OCI-LY7 (cell line): ENCODE data around the gene MISP. TPM values are rescaled to one million over a fixed set of nuclear protein-coding genes. Genes with fewer than 3 reads are reported as not detected.

Source experiments
- BruUV-seq: library from RNA; stranded (reverse); fragments of 400-500 nt; replicated peaks from 2 replicates; lab custom pipeline; 2021; lab: Mats Ljungman, UMichigan
- CTCF ChIA-PET: fragments of 300-600 bp; sonication (Branson Sonifier 250); formaldehyde crosslinking; loops from one replicate; lab custom pipeline; 2022; ENCODE audit warnings: antibody characterized with exemption; ENCODE audit not compliant: unreplicated experiment; lab: Charles Lee
- POLR2A ChIA-PET: fragments of 300-600 bp; sonication (Branson Sonifier 250); formaldehyde crosslinking; loops from one replicate; lab custom pipeline; 2022; ENCODE audit warnings: antibody characterized with exemption; lab: Charles Lee
- DNase-seq: peaks from one replicate; pipeline ENCODE4 v3.0.0-alpha.2; 2015; ENCODE audit warnings: low spot score
- H2AFZ ChIP-seq: fragments of 200-600 bp; sonication (generic), shearing (Covaris generic); 2 replicates; pipeline ENCODE4 v1.6.1; 2014; ENCODE audit warnings: mild to moderate bottlenecking, antibody characterized with exemption, low read length, moderate library complexity
- H3K27ac ChIP-seq: fragments of 200-600 bp; sonication (generic); 2 replicates; pipeline ENCODE4 v1.5.1; 2014; ENCODE audit warnings: mixed run types, low read depth, mild to moderate bottlenecking, moderate library complexity, low read length, inconsistent platforms; ENCODE audit not compliant: poor library complexity, severe bottlenecking
- H3K36me3 ChIP-seq: fragments of 200-600 bp; sonication (generic); 2 replicates; pipeline ENCODE4 v1.6.1; 2014; ENCODE audit warnings: mild to moderate bottlenecking, antibody characterized with exemption, low read length, moderate library complexity, mixed read lengths; ENCODE audit not compliant: insufficient read depth
- H3K4me1 ChIP-seq: fragments of 200-600 bp; sonication (generic); 2 replicates; pipeline ENCODE4 v1.5.1; 2014; ENCODE audit warnings: mild to moderate bottlenecking, low read length; ENCODE audit not compliant: insufficient read depth, poor library complexity, severe bottlenecking
- H3K4me2 ChIP-seq: fragments of 200-600 bp; sonication (generic); 2 replicates; pipeline ENCODE4 v1.6.1; 2014; ENCODE audit warnings: mild to moderate bottlenecking, low read length
- H3K4me3 ChIP-seq: fragments of 200-600 bp; sonication (generic); 2 replicates; pipeline ENCODE4 v1.5.1; 2014; ENCODE audit warnings: mild to moderate bottlenecking, low read depth, low read length; ENCODE audit not compliant: poor library complexity, severe bottlenecking
- H3K79me2 ChIP-seq: fragments of 200-600 bp; sonication (generic); 2 replicates; pipeline ENCODE4 v1.6.1; 2016; ENCODE audit warnings: low read depth, mild to moderate bottlenecking, low read length, moderate library complexity, mixed read lengths; ENCODE audit not compliant: insufficient read depth
- H3K9me2 ChIP-seq: fragments of 200-600 bp; sonication (generic); 2 replicates; pipeline ENCODE4 v1.6.1; 2016; ENCODE audit warnings: mild to moderate bottlenecking, low read length, mixed read lengths; ENCODE audit not compliant: insufficient read depth
- H3K9me3 ChIP-seq: fragments of 200-600 bp; sonication (generic); 2 replicates; pipeline ENCODE4 v1.6.1; 2014; ENCODE audit warnings: mild to moderate bottlenecking, mixed run types, low read length, mixed read lengths
- H4K20me1 ChIP-seq: fragments of 200-600 bp; sonication (generic); 2 replicates; pipeline ENCODE4 v1.6.1; 2014; ENCODE audit warnings: mild to moderate bottlenecking, antibody characterized with exemption, low read length, moderate library complexity, mixed read lengths; ENCODE audit not compliant: insufficient read depth
- CTCF ChIP-seq: fragments of 200-600 bp; sonication (generic); conservative IDR thresholded peaks from 2 replicates; pipeline ENCODE4 v1.5.1; 2014; ENCODE audit warnings: mild to moderate bottlenecking, antibody characterized with exemption, low read length, moderate library complexity, mixed read lengths
- EZH2phosphoT487 ChIP-seq: fragments of 200-600 bp; sonication (generic); IDR thresholded peaks from 2 replicates; pipeline ENCODE4 v1.6.1; 2018; ENCODE audit warnings: low read depth, borderline replicate concordance, mild to moderate bottlenecking, mixed run types, antibody characterized with exemption, low read length, moderate library complexity, mixed read lengths
- intact Hi-C: fragments of 100-400 bp; cut with micrococcal nuclease; formaldehyde crosslinking; loops from one replicate; pipeline ENCODE4 v1.10.0; 2022; ENCODE audit not compliant: unreplicated experiment
- total RNA-seq, 2 experiments: library from RNA; depleted of rRNA in 1 of 2; stranded (reverse); fragments of >200 nt in 1 of 2; shearing (Covaris generic) in 1 of 2; gene quantifications; 2 replicates each; pipeline ENCODE4 v1.2.3, GENCODE V29; 2014 to 2022

The MISP gene
- total RNA-seq, 2 experiments from 2014 or later: 0.23 TPM; not detected in 1

- H3K9me3 ChIP-seq: no peaks in the 10 kb centered on the region
- no peak for DNase-seq
- no peak for TF ChIP-seq CTCF
- peaks cover 19% of the 10 kb centered on the region for H3K4me1 ChIP-seq
- no peaks in the 10 kb centered on the region for H3K36me3 ChIP-seq
- no peaks in the 10 kb centered on the region for H3K9me2 ChIP-seq
- no peak overlapping the region for H3K4me2 ChIP-seq
- no TSS peak for BruUV-seq
- POLR2A ChIA-PET: no interaction called here
- no peak overlapping the region for H2AFZ ChIP-seq
- H3K27ac ChIP-seq: no peak overlapping the region
- CTCF ChIA-PET: no interaction called here
- no peaks in the 10 kb centered on the region for H4K20me1 ChIP-seq
- no peaks in the 10 kb centered on the region for H3K79me2 ChIP-seq
- H3K4me3 ChIP-seq: no peak overlapping the region
- intact Hi-C loops: loop anchor here (5.0 kb wide), 2 partner anchors 50 to 145 kb away; partner anchors contain the start of gene HCN2
Observed at GRCh38 chr19:732148-733069, 18.5 kb upstream of the MISP start.

GRCh38 chr19:734716-735115 is 16.2 kb upstream of the MISP start:
- TF ChIP-seq EZH2phosphoT487: no peak
- TF ChIP-seq CTCF: no peak
- Histone ChIP-seq H3K79me2 (no peaks in the 10 kb centered on the region), H3K4me1 (peaks cover 3% of the 10 kb centered on the region), H2AFZ (no peak overlapping the region), H4K20me1 (no peaks in the 10 kb centered on the region), H3K9me3 (no peaks in the 10 kb centered on the region), H3K4me2 (no peak overlapping the region), H3K36me3 (no peaks in the 10 kb centered on the region), H3K4me3 (no peak overlapping the region), H3K27ac (no peak overlapping the region), H3K9me2 (no peaks in the 10 kb centered on the region)
- BruUV-seq: no TSS peak
- intact Hi-C loops: loop anchor here (1.0 to 5.0 kb wide), 3 partner anchors 52 to 147 kb away; partner anchors contain the start of gene HCN2
- ChIA-PET CTCF (no interaction called here), POLR2A (no interaction called here)
- no peak for DNase-seq

- ChIA-PET CTCF (no interaction called here), POLR2A (no interaction called here)
- Histone ChIP-seq H3K4me1 (no peaks in the 10 kb centered on the region), H3K4me3 (no peak overlapping the region), H3K27ac (no peak overlapping the region), H4K20me1 (no peaks in the 10 kb centered on the region), H3K9me2 (no peaks in the 10 kb centered on the region), H3K4me2 (no peak overlapping the region), H3K36me3 (no peaks in the 10 kb centered on the region), H3K9me3 (no peaks in the 10 kb centered on the region), H3K79me2 (no peaks in the 10 kb centered on the region), H2AFZ (no peak overlapping the region)
- DNase-seq: no peak
- intact Hi-C loops: no loop called here
- TF ChIP-seq EZH2phosphoT487 (no peak), CTCF (no peak)
- no TSS peak for BruUV-seq
Observed at GRCh38 chr19:736125-736524, 14.8 kb upstream of the MISP start.
